Peyer's patch (tissue), 4 donors: Measurements from ENCODE around the gene SLC25A6.

Source experiments
- CTCF ChIP-seq, 6 experiments: fragments of 450-650 bp in 4 of 6; fragments of 200-600 bp in 2 of 6; sonication (generic) in 1 of 6; IDR thresholded peaks; one replicate each; pipeline ENCODE4 v1.5.1; 2017 to 2019; ENCODE audit warnings: antibody characterized with exemption in 6 of 6, mild to moderate bottlenecking in 3 of 6, moderate library complexity in 1 of 6
- POLR2A ChIP-seq, 2 donors: fragments of 450-650 bp; IDR thresholded peaks; one replicate each; pipeline ENCODE4 v1.5.1; 2017; ENCODE audit warnings: antibody characterized with exemption in 2 of 2, mild to moderate bottlenecking in 2 of 2, moderate library complexity in 2 of 2

GRCh38 chrX:1420371-1420770 lies 28.5 kb upstream of the SLC25A6 start:
- no peak for TF ChIP-seq CTCF (IDR thresholded peaks at IDR 0.05)
- TF ChIP-seq POLR2A (IDR thresholded peaks at IDR 0.05) = no peak
